ENCODE data around the gene PTPN6. TPM values are rescaled to one million over a fixed set of nuclear protein-coding genes. Genes with fewer than 3 reads are reported as not detected.
A peak's percentile ranks its signal among the peaks of the same experiment; 100 is the strongest.

Gene PTPN6
- total and polyA plus RNA-seq, 2 of the 8 experiments (the other 6 are each of a cell fraction or from before 2014, with no cell fraction given), result 16.3 to 28.4 TPM

DNA sequence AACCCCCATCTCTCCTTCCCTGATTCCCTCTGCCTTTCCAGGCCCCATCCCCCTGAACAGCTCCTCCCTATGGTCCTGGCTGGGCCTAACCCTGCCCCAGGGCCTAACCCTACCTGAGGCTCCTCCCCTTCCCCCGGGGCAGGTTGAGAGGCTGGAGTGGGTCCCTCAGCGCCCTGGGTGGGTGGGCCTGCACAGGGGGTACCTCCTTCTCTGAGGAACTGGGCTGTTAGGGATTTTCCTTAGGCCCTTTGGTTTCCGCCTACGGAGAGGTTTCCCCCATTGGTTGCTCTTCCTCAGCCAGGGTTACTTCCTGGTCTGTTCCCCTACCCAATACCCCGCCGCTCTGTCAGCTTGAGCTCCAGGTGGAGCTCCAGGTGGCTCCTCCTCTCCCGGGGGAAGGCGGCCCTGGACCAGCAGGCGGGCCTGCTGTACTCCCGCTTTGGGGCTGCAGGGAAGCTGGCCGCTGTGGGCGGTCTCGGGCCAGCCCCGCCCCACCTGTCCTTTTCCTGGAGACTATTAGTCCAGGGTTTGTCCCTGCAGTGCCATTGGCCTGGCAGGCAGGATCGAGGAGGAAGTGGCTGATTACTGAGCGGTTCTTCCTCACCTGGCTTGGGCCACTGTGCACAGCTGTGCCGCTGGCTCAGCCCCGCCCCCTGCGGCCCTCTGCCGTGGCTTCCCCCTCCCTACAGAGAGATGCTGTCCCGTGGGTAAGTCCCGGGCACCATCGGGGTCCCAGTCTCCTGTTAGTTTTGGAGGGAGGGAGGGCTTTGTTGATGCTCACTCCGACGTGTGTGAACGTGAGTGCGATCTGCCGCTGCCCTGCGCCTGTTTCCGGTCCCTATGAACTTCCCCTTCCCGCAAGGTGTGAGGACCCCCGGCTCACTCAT is 4.9 kb upstream of the PTPN6 start (continued):
- TF ChIP-seq, protein P1, sequence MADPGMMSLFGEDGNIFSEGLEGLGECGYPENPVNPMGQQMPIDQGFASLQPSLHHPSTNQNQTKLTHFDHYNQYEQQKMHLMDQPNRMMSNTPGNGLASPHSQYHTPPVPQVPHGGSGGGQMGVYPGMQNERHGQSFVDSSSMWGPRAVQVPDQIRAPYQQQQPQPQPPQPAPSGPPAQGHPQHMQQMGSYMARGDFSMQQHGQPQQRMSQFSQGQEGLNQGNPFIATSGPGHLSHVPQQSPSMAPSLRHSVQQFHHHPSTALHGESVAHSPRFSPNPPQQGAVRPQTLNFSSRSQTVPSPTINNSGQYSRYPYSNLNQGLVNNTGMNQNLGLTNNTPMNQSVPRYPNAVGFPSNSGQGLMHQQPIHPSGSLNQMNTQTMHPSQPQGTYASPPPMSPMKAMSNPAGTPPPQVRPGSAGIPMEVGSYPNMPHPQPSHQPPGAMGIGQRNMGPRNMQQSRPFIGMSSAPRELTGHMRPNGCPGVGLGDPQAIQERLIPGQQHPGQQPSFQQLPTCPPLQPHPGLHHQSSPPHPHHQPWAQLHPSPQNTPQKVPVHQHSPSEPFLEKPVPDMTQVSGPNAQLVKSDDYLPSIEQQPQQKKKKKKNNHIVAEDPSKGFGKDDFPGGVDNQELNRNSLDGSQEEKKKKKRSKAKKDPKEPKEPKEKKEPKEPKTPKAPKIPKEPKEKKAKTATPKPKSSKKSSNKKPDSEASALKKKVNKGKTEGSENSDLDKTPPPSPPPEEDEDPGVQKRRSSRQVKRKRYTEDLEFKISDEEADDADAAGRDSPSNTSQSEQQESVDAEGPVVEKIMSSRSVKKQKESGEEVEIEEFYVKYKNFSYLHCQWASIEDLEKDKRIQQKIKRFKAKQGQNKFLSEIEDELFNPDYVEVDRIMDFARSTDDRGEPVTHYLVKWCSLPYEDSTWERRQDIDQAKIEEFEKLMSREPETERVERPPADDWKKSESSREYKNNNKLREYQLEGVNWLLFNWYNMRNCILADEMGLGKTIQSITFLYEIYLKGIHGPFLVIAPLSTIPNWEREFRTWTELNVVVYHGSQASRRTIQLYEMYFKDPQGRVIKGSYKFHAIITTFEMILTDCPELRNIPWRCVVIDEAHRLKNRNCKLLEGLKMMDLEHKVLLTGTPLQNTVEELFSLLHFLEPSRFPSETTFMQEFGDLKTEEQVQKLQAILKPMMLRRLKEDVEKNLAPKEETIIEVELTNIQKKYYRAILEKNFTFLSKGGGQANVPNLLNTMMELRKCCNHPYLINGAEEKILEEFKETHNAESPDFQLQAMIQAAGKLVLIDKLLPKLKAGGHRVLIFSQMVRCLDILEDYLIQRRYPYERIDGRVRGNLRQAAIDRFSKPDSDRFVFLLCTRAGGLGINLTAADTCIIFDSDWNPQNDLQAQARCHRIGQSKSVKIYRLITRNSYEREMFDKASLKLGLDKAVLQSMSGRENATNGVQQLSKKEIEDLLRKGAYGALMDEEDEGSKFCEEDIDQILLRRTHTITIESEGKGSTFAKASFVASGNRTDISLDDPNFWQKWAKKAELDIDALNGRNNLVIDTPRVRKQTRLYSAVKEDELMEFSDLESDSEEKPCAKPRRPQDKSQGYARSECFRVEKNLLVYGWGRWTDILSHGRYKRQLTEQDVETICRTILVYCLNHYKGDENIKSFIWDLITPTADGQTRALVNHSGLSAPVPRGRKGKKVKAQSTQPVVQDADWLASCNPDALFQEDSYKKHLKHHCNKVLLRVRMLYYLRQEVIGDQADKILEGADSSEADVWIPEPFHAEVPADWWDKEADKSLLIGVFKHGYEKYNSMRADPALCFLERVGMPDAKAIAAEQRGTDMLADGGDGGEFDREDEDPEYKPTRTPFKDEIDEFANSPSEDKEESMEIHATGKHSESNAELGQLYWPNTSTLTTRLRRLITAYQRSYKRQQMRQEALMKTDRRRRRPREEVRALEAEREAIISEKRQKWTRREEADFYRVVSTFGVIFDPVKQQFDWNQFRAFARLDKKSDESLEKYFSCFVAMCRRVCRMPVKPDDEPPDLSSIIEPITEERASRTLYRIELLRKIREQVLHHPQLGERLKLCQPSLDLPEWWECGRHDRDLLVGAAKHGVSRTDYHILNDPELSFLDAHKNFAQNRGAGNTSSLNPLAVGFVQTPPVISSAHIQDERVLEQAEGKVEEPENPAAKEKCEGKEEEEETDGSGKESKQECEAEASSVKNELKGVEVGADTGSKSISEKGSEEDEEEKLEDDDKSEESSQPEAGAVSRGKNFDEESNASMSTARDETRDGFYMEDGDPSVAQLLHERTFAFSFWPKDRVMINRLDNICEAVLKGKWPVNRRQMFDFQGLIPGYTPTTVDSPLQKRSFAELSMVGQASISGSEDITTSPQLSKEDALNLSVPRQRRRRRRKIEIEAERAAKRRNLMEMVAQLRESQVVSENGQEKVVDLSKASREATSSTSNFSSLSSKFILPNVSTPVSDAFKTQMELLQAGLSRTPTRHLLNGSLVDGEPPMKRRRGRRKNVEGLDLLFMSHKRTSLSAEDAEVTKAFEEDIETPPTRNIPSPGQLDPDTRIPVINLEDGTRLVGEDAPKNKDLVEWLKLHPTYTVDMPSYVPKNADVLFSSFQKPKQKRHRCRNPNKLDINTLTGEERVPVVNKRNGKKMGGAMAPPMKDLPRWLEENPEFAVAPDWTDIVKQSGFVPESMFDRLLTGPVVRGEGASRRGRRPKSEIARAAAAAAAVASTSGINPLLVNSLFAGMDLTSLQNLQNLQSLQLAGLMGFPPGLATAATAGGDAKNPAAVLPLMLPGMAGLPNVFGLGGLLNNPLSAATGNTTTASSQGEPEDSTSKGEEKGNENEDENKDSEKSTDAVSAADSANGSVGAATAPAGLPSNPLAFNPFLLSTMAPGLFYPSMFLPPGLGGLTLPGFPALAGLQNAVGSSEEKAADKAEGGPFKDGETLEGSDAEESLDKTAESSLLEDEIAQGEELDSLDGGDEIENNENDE (IDR thresholded peaks at IDR 0.05; ENCODE audit: insufficient replicate concordance, low read length), result no peak
- TF ChIP-seq, protein P2, sequence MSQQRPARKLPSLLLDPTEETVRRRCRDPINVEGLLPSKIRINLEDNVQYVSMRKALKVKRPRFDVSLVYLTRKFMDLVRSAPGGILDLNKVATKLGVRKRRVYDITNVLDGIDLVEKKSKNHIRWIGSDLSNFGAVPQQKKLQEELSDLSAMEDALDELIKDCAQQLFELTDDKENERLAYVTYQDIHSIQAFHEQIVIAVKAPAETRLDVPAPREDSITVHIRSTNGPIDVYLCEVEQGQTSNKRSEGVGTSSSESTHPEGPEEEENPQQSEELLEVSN (IDR thresholded peaks at IDR 0.05), result 0 out of 2 replicates have a peak, but pooled peaks have one; percentile 20
- TF ChIP-seq, protein P3, sequence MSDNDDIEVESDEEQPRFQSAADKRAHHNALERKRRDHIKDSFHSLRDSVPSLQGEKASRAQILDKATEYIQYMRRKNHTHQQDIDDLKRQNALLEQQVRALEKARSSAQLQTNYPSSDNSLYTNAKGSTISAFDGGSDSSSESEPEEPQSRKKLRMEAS (IDR thresholded peaks at IDR 0.05), result 0 out of 2 replicates have a peak, but pooled peaks have one; percentile 33
- TF ChIP-seq SIN3A (conservative IDR thresholded peaks at IDR 0.05 in 1 of 2, IDR thresholded peaks at IDR 0.05 in 1 of 2; ENCODE audit: low read depth in 1 of 2, low read length in 2 of 2) (0 out of 4 replicates have a peak, but pooled peaks have one; percentile 16 to 42), ASH2L (IDR thresholded peaks at IDR 0.05; ENCODE audit: low read length) (peak; percentile 71), TAF1 (IDR thresholded peaks at IDR 0.05; ENCODE audit: low read depth, low read length) (0 out of 2 replicates have a peak, but pooled peaks have one; percentile 59), CBX5 (IDR thresholded peaks at IDR 0.05; ENCODE audit: low read depth, low read length) (no peak)
